Chondrocyte (in vitro differentiated cells): ENCODE results near the gene KIRREL3. TPM values are rescaled to one million over a fixed set of nuclear protein-coding genes. Genes with fewer than 3 reads are reported as not detected.

ENCODE experiments used
- DNase-seq: peaks from one replicate; pipeline ENCODE4 v3.0.0; 2021; ENCODE audit warnings: mixed read lengths, low spot score
- H3K27ac Mint-ChIP-seq: one replicate; pipeline ENCODE4 v1.8.0; 2021; ENCODE audit warnings: mild to moderate bottlenecking, moderate library complexity, mixed read lengths; ENCODE audit not compliant: unreplicated experiment
- H3K27me3 Mint-ChIP-seq: 2 replicates; pipeline ENCODE4 v1.8.0; 2021; ENCODE audit warnings: low read depth, mixed read lengths
- H3K36me3 Mint-ChIP-seq: 2 replicates; pipeline ENCODE4 v1.8.0; 2021; ENCODE audit warnings: low read depth, mixed read lengths
- H3K4me1 Mint-ChIP-seq: 2 replicates; pipeline ENCODE4 v1.8.0; 2021; ENCODE audit warnings: low read depth, mild to moderate bottlenecking, mixed read lengths
- H3K4me3 Mint-ChIP-seq: one replicate; pipeline ENCODE4 v1.8.0; 2021; ENCODE audit warnings: mild to moderate bottlenecking, moderate library complexity, mixed read lengths; ENCODE audit not compliant: unreplicated experiment
- H3K9me3 Mint-ChIP-seq: 2 replicates; pipeline ENCODE4 v1.8.0; 2021; ENCODE audit warnings: low read depth, mixed read lengths
- CTCF ChIP-seq: fragments of 200-600 bp; sonication (generic); IDR thresholded peaks from 2 replicates; pipeline ENCODE4 v1.5.0; 2021; ENCODE audit warnings: antibody characterized with exemption, mild to moderate bottlenecking, moderate library complexity
- total RNA-seq: library from RNA; stranded (reverse); gene quantifications from 3 replicates; pipeline ENCODE4 v1.2.1, GENCODE V29; 2021

The KIRREL3 gene
- total RNA-seq, 1 donor from 2014 or later, result 1.2 TPM

DNA sequence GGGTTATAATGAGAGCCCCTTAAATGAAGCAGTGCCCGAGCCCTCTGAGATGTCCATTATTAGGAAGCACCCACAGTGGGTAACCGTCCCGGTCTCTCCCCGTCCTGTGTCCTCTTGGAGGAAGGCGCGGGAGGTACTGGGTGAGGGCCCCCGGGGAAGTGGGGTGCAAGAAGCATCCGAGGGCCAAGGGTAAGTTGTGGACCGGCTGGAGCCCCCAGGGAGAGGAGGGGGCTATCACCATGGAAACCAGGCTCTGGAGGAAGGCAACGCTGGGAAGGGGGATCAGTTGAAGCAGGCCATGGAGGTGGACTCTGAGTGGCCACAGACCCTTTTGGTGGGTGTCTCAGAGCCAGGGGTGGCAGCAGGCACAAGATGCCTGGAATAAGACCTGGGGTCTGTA is 471.5 kb downstream of the KIRREL3 start:
- Mint-ChIP-seq H3K27ac (no peak overlapping the region), H3K4me1 (no peaks in the 10 kb centered on the region), H3K27me3 (peaks cover 6% of the 10 kb centered on the region), H3K4me3 (no peak overlapping the region), H3K36me3 (no peaks in the 10 kb centered on the region), H3K9me3 (no peaks in the 10 kb centered on the region)
- DNase-seq, result peak; percentile 82
- TF ChIP-seq CTCF, result no peak

DNA sequence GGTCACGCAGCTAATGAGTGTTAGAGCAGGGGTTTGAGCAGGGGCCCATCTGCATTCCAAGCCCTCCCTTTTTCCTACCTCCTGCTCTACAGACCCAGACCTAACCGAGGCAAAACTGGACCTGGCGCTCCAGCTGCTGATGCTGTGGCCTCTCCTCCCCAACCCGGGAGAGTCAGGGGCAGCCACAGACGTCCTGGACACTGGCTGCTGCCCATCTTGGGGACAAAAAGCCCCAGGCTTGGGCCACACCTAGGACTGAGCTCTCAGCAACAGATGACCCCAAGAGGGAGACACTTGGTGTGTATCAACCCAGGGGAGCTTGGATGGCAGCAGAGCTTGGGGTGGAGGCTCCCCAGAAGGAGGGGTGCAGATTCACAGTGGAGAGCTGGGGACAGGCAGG is 472.5 kb downstream of the KIRREL3 start:
- H3K4me1 Mint-ChIP-seq, result no peaks in the 10 kb centered on the region
- peaks cover 6% of the 10 kb centered on the region for H3K27me3 Mint-ChIP-seq
- no peaks in the 10 kb centered on the region for H3K9me3 Mint-ChIP-seq
- H3K36me3 Mint-ChIP-seq, result no peaks in the 10 kb centered on the region
- DNase-seq, result peak; percentile 50
- no peak overlapping the region for H3K4me3 Mint-ChIP-seq
- H3K27ac Mint-ChIP-seq, result no peak overlapping the region
- TF ChIP-seq CTCF, result no peak

DNA sequence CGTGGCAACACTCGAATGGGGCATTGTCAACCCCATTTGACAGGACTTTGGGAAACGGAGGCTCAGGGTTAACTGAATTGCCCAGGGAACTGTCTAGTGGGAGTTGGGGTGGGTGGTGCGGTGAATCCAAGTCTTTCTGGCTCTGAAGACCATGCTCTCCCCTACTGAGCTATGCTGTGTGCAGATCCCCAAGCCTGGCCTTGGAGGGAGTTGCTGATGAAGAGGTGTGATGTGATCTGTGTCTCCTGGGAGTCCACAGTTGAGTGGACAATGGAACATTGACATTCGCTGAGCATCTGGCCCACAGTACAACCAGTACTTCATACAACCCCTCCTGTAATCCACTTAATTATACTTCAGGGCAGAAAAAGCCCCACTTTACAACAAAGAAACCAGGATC is 472.9 kb downstream of the KIRREL3 start:
- H3K27ac Mint-ChIP-seq, result no peak overlapping the region
- no peak for TF ChIP-seq CTCF
- no peaks in the 10 kb centered on the region for H3K4me1 Mint-ChIP-seq
- no peaks in the 10 kb centered on the region for H3K9me3 Mint-ChIP-seq
- no peak overlapping the region for H3K4me3 Mint-ChIP-seq
- peak; percentile 39 for DNase-seq
- no peaks in the 10 kb centered on the region for H3K36me3 Mint-ChIP-seq
- peaks cover 6% of the 10 kb centered on the region for H3K27me3 Mint-ChIP-seq

GRCh38 chr11:126526471-126526870 is 474.1 kb downstream of the KIRREL3 start:
- peaks cover 6% of the 10 kb centered on the region for H3K27me3 Mint-ChIP-seq
- no peaks in the 10 kb centered on the region for H3K9me3 Mint-ChIP-seq
- DNase-seq, result peak; percentile 73
- H3K4me3 Mint-ChIP-seq, result no peak overlapping the region
- H3K27ac Mint-ChIP-seq, result no peak overlapping the region
- peaks cover 5% of the 10 kb centered on the region for H3K4me1 Mint-ChIP-seq
- TF ChIP-seq CTCF, result no peak
- no peaks in the 10 kb centered on the region for H3K36me3 Mint-ChIP-seq

GRCh38 chr11:126525702-126526101 is 474.9 kb downstream of the KIRREL3 start:
- TF ChIP-seq CTCF, result no peak

More at GRCh38 chr11:126525702-126526101, 474.9 kb downstream of the KIRREL3 start:
- Mint-ChIP-seq H3K4me3 (no peak overlapping the region), H3K27ac (no peak overlapping the region), H3K27me3 (peaks cover 6% of the 10 kb centered on the region), H3K4me1 (peaks cover 5% of the 10 kb centered on the region), H3K36me3 (no peaks in the 10 kb centered on the region), H3K9me3 (no peaks in the 10 kb centered on the region)
- DNase-seq, result no peak
